HEK293T (cell line): ENCODE results near the gene RPL10A.

Experiments
- HDGF ChIP-seq: fragments of 450-650 bp; IDR thresholded peaks from 2 replicates; pipeline ENCODE4 v1.6.1; 2017; ENCODE audit warnings: antibody characterized with exemption, borderline replicate concordance
- SP1 ChIP-seq: fragments of 450-650 bp; IDR thresholded peaks from 2 replicates; pipeline ENCODE4 v1.6.1; 2017
- TARDBP ChIP-seq: fragments of 450-650 bp; IDR thresholded peaks from 2 replicates; pipeline ENCODE4 v1.6.1; 2016

DNA sequence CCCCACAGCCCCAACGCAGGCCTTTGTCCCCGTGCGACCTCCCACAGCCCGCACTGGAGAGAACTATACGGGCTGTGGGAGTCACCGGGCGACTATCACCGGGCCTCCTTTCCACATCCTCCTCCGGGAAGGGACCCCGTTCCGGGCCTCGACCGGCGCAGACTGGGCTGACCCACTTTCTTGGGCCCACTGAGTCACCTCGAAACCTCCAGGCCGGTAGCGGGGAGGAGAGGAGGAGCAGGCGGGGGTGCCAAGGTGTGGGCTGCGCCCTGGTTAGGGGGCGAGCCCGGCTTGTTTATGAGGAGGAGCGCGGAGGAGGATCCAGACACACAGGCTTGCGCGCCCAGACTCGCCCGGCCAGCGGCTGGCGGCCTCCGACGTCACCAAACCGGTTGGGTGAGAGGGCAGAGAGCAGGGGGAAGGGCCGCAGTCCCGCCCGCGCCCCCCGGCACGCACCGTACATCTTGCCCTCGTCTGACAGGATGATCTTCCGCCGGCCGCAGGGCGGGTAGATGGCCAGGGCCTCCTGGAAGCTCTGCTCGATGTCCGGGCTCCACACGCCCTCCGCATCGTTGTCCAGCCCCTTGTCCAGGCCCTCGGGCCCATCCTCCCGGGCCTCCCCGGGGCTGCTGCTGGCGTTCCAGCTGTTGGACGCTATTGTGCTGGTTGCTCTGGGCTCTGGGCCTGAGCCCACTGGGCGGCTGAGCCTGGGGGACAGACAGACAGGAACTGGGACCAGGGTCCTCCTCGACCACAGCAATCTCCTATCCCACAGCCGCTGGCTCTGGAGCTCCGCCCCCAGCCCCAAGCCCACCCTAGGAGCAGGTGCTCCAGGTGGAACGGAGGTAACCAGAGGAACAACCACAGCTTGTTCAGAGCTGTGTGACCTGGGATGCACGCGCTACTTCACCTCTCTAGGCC lies 18.1 kb downstream of the RPL10A start:
- TF ChIP-seq SP1 = no peak
- no peak for TF ChIP-seq TARDBP
- no peak for TF ChIP-seq HDGF
